Transverse colon (tissue), 4 donors: Measurements from ENCODE around the gene IDS. TPM values are rescaled to one million over a fixed set of nuclear protein-coding genes. Genes with fewer than 3 reads are reported as not detected.
"Not testable (repeated sequence)": the region's sequence is repeated elsewhere in the genome, so short reads cannot be mapped to it uniquely, and the experiment has no call there.

ENCODE experiments used
- DNase-seq: peaks from one replicate; pipeline ENCODE4 v3.0.0-alpha.2; 2019
- H3K27ac ChIP-seq, 4 donors: fragments of 200-600 bp; sonication (generic); 2 replicates each; pipeline ENCODE4 v1.5.1; 2016 to 2018; ENCODE audit warnings: inconsistent platforms in 4 of 4
- H3K27me3 ChIP-seq: fragments of 200-600 bp; sonication (generic); 2 replicates; pipeline ENCODE4 v1.5.1; 2017; ENCODE audit warnings: inconsistent platforms
- H3K36me3 ChIP-seq, 4 donors: fragments of 200-600 bp; sonication (generic); 2 replicates each; pipeline ENCODE4 v1.5.1; 2017 to 2019; ENCODE audit warnings: inconsistent platforms in 4 of 4
- H3K4me1 ChIP-seq, 4 donors: fragments of 200-600 bp; sonication (generic); 2 replicates each; pipeline ENCODE4 v1.5.1; 2017 to 2020; ENCODE audit warnings: inconsistent platforms in 4 of 4
- H3K4me3 ChIP-seq, 4 donors: fragments of 200-600 bp; sonication (generic); 1 replicate in 1 of 4; 2 replicates in 3 of 4; pipeline versions ENCODE4 v1.5.1 to v1.6.1; 2017 to 2019; ENCODE audit warnings: inconsistent platforms in 4 of 4
- H3K9me3 ChIP-seq, 2 donors: fragments of 200-600 bp; sonication (generic); 2 replicates each; pipeline ENCODE4 v1.5.1; 2017 to 2019; ENCODE audit warnings: inconsistent platforms in 2 of 2
- EP300 ChIP-seq: sonication (generic); formaldehyde crosslinking; IDR thresholded peaks from one replicate; pipeline ENCODE4 v1.6.1; 2017; ENCODE audit warnings: antibody characterized with exemption, low read depth
- POLR2A ChIP-seq: fragments of 450-650 bp; IDR thresholded peaks from one replicate; pipeline ENCODE4 v1.6.1; 2016; ENCODE audit warnings: antibody characterized with exemption, mild to moderate bottlenecking, moderate library complexity
- POLR2AphosphoS5 ChIP-seq, 3 donors: sonication (generic); formaldehyde crosslinking; IDR thresholded peaks; one replicate each; pipeline ENCODE4 v1.6.1; 2016; ENCODE audit warnings: antibody characterized with exemption in 3 of 3
- WGBS, 2 donors: methylation state at CpG; one replicate each; pipeline ENCODE4 v1.1.5; 2018; ENCODE audit warnings: low coverage in 1 of 2; 5-methylcytosine and 5-hydroxymethylcytosine counted together
- in situ Hi-C, 4 donors: fragments of 200-750 bp; cut with MboI; loops; one replicate each; pipeline versions ENCODE4 v1.15.0 to v1.15.1; 2017; ENCODE audit warnings: low sequenced_read_pairs in 3 of 4, low pct_ligation_motif_present in 1 of 4, low pct_unique_long_range_greater_than_20kb in 1 of 4
- intact Hi-C: fragments of 100-400 bp; cut with DNase I; formaldehyde crosslinking; loops from one replicate; pipeline ENCODE4 v1.15.1; 2023; ENCODE audit warnings: low total_unique reads
- total RNA-seq, 4 donors: library from RNA; depleted of rRNA; stranded (reverse); fragments of >200 nt; gene quantifications; one replicate each; pipeline ENCODE4 v1.1.0, GENCODE V29; 2016
- TF ChIP-seq, protein P1 (sequence below), 5 experiments: fragments of 200-600 bp in 3 of 5; fragments of 450-650 bp in 2 of 5; sonication (generic) in 3 of 5; IDR thresholded peaks; 1 replicate in 2 of 5; 2 replicates in 3 of 5; pipeline ENCODE4 v1.5.1; 2016 to 2017; ENCODE audit warnings: antibody characterized with exemption in 5 of 5, inconsistent platforms in 3 of 5, mild to moderate bottlenecking in 2 of 5, moderate library complexity in 1 of 5

Gene IDS
- total RNA-seq, 4 donors from 2014 or later = 52.5 to 137 (median 59.2) TPM

DNA sequence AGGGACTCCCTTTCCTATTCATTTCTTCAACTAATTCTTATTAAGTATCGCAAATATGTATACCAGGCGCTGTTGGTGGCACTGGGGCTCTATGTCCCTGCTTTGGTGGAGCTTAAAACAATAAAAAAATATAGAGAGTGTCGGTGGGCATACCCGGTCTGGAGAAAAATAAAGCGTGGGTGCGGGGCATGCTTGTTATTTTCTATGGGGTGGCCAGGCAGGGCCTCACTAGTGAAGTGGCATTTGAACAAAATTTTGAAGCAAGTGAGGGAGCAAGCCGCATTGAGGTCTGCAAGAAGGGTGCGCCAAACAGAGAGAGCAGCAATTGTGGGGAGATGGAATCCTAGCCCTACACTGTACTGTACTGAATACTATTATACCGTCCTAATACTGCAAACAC, 565 bp upstream of the IDS start:
- no peak for TF ChIP-seq POLR2AphosphoS5 (IDR thresholded peaks at IDR 0.05)
- TF ChIP-seq EP300 = no peak
- TF ChIP-seq, protein P1, sequence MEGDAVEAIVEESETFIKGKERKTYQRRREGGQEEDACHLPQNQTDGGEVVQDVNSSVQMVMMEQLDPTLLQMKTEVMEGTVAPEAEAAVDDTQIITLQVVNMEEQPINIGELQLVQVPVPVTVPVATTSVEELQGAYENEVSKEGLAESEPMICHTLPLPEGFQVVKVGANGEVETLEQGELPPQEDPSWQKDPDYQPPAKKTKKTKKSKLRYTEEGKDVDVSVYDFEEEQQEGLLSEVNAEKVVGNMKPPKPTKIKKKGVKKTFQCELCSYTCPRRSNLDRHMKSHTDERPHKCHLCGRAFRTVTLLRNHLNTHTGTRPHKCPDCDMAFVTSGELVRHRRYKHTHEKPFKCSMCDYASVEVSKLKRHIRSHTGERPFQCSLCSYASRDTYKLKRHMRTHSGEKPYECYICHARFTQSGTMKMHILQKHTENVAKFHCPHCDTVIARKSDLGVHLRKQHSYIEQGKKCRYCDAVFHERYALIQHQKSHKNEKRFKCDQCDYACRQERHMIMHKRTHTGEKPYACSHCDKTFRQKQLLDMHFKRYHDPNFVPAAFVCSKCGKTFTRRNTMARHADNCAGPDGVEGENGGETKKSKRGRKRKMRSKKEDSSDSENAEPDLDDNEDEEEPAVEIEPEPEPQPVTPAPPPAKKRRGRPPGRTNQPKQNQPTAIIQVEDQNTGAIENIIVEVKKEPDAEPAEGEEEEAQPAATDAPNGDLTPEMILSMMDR (IDR thresholded peaks at IDR 0.05) = no peak
- TF ChIP-seq POLR2A = no peak
- in situ Hi-C loops = loop anchor here in 3 of 4 donors (25.0 kb wide), 2 partner anchors 107 to 132 kb away; partner anchors contain the start of gene TMEM185A (in 1 of the 3)
- H3K9me3 ChIP-seq = no peaks in the 10 kb centered on the region
- no peak for DNase-seq
- WGBS, 2 donors = 83% methylated on average over 9 of the region's 9 CpGs; no CpG with 5 or more reads in 1 of the 2 donors
- H3K4me3 ChIP-seq = peak overlapping the region in 1 of 4 donors; percentile 81
- peaks cover 0 to 11% (median 3%) of the 10 kb centered on the region in 4 donors for H3K4me1 ChIP-seq
- H3K27me3 ChIP-seq = no peaks in the 10 kb centered on the region
- intact Hi-C loops = no loop called here
- no peaks in the 10 kb centered on the region for H3K36me3 ChIP-seq
- H3K27ac ChIP-seq = peak overlapping the region; percentile 87 to 95 (median 92)

DNA sequence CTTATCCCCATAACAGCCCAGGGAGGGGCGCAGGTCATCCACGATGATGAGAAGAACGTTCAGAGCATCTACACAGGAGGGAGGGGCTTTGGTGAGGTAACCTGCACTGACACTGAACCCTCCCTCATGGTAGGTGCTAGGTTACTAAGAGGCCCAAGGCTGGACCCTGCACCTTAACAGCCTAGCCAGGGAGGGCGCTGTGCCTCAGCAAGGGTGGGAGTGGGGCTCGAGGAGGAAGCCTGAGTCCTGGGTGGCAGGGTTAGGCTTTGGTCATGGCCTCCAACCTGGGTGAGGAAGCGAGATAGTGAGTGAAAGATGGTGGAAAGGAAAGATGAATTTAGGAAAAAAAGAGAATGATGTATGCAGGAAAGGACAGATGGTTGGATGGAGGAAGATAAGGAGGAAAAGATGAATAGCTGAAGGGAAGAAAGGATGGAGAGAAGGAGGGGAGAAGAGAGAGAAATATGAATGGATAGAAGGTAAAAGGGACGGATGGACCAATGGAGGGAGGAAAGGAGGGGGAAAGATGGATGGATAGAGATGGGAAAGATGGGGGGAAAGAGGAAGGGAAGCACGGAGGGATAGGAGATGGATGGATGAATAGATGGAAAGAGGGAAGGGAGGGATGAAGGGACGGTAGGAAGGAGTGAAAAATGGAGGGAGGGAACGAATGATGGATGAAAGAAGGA, 736 bp downstream of the IDS start:
- DNase-seq = peak; percentile 37
- Histone ChIP-seq H3K27me3 (no peaks in the 10 kb centered on the region), H3K27ac (peak overlapping the region; percentile 87 to 95 (median 92)), H3K4me1 (peaks cover 0 to 11% (median 3%) of the 10 kb centered on the region in 4 donors), H3K36me3 (no peaks in the 10 kb centered on the region), H3K9me3 (no peaks in the 10 kb centered on the region), H3K4me3 (peak overlapping the region; percentile 48 to 81 (median 56))
- intact Hi-C loops = no loop called here
- 50 to 60% methylated on average over 1 to 10 of the region's 10 CpGs for WGBS, 2 donors
- in situ Hi-C loops = loop anchor here in 3 of 4 donors (25.0 kb wide), 2 partner anchors 108 to 133 kb away; partner anchors contain the start of gene TMEM185A (in 1 of the 3)
- TF ChIP-seq POLR2A = no peak
- TF ChIP-seq, protein P1 (IDR thresholded peaks at IDR 0.05) = peak in 2 of 5 experiments; percentile 5 to 15
- TF ChIP-seq EP300 = no peak

DNA sequence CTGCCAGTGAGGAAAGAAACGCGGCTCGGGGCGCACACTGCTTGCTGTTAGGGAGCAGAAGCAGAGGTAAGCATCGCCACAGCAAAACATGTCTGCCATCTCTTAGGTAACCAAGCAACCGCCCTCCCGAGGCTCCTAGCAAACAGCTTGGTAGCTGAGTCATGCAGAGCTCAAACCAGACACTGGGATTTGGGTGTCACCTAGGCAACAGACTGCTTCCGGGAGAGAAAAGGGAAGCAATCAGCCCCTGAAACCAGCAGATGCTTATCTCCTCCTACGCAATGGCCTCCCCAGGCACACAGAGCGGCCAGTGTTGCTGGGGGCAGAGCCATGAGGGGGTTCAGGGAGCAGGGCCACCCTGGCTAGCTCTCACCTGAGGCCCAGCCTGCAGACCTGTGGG, 1.7 kb downstream of the IDS start:
- H3K27me3 ChIP-seq, H3K9me3 ChIP-seq, intact Hi-C loops, H3K36me3 ChIP-seq: not testable (repeated sequence)
- DNase-seq = peak; percentile 43
- Histone ChIP-seq H3K27ac (peak overlapping the region; percentile 61 to 95 (median 90)), H3K4me3 (peak overlapping the region in 1 of 4 donors; percentile 81), H3K4me1 (peaks cover 0 to 11% (median 3%) of the 10 kb centered on the region in 4 donors)
- WGBS, 2 donors = 56% methylated on average over 2 of the region's 10 CpGs; no CpG with 5 or more reads in 1 of the 2 donors
- in situ Hi-C loops = loop anchor here in 3 of 4 donors (25.0 kb wide), 2 partner anchors 109 to 134 kb away; partner anchors contain the start of gene TMEM185A (in 1 of the 3)

DNA sequence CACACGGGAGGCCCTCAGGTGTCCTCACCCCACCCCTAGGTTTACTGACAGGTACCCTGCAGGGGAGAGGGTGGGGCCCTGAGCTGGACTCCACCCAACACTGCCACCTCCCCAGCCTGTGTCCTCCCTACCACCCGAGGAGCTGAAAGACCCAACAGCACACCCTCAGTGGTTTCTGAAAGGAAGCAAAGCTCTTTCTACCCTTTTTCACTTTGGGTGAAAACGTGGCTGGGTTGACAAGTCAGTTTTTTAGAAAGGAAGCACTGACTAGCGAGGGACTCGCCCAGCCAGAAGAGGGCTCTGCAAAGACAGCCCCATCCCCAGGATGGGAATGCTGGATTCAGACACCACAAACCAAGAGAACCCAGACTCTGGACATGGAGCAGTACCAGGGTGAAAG, 2.2 kb downstream of the IDS start:
- H3K36me3 ChIP-seq, H3K4me3 ChIP-seq, DNase-seq, H3K27me3 ChIP-seq, intact Hi-C loops, H3K9me3 ChIP-seq, H3K27ac ChIP-seq: not testable (repeated sequence)
- in situ Hi-C loops = loop anchor here in 3 of 4 donors (25.0 kb wide), 2 partner anchors 109 to 134 kb away; partner anchors contain the start of gene TMEM185A (in 1 of the 3)
- H3K4me1 ChIP-seq = peaks cover 0 to 11% (median 3%) of the 10 kb centered on the region in 4 donors
- 39% methylated on average over 5 of the region's 5 CpGs; no CpG with 5 or more reads in 1 of the 2 donors for WGBS, 2 donors

GRCh38 chrX:149499766-149500165, 5.3 kb downstream of the IDS start:
- Histone ChIP-seq H3K27me3 (no peaks in the 10 kb centered on the region), H3K4me1 (peaks cover 0 to 6% (median 0%) of the 10 kb centered on the region in 4 donors), H3K36me3 (peaks cover 0 to 13% (median 0%) of the 10 kb centered on the region in 4 donors), H3K4me3 (no peak overlapping the region), H3K27ac (no peak overlapping the region), H3K9me3 (no peaks in the 10 kb centered on the region)
- no peak for DNase-seq
- TF ChIP-seq, protein P1 (IDR thresholded peaks at IDR 0.05) = no peak
- TF ChIP-seq EP300 (no peak), POLR2A (no peak), POLR2AphosphoS5 (IDR thresholded peaks at IDR 0.05) (no peak)
- WGBS, 2 donors = 61% methylated on average over 5 of the region's 5 CpGs; no CpG with 5 or more reads in 1 of the 2 donors
- in situ Hi-C loops = loop anchor here in 3 of 4 donors (25.0 kb wide), 3 partner anchors 113 to 1587 kb away; partner anchors contain the start of genes FMR1 (in 1 of the 3) and TMEM185A (in 1 of the 3)
- intact Hi-C loops = no loop called here
